Fibroblast of pulmonary artery (primary cell): ENCODE results near the gene EPHA10.
"Not testable (repeated sequence)": the region's sequence is repeated elsewhere in the genome, so short reads cannot be mapped to it uniquely, and the experiment has no call there.

ENCODE experiments used
- DNase-seq: peaks from one replicate; pipeline ENCODE4 v3.0.0-alpha.2; 2010; ENCODE audit warnings: low read depth
- H3K4me3 ChIP-seq: replicated peaks from 2 replicates; pipeline ENCODE4 v1.5.1; 2011; ENCODE audit warnings: low read depth, mild to moderate bottlenecking, control low read depth, low read length, moderate library complexity
- CTCF ChIP-seq: IDR thresholded peaks from 2 replicates; pipeline ENCODE4 v1.5.1; 2011; ENCODE audit warnings: mild to moderate bottlenecking, control low read depth, low read length, inconsistent platforms; ENCODE audit errors: missing control alignments

EPHA10 gene

DNA sequence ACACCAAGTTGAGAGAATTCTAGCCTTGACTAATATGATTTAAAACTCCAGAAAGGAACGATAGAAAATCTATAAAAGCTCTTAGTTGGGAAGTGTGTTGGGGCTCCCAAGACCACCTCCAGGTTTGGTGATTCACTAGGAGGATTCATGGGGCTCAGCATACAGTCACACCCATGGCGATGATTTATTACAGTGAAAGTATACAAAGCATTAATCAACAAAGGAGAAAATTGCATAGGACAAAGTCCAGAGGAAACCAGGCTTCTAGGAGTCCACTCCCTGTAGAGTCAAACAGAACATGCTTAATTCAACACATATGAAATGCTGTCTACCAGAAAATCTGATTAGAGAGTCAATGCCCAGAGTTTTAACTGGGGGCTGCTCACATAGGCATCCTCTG, 67.8 kb downstream of the EPHA10 start:
- no peak overlapping the region for H3K4me3 ChIP-seq
- no peak for DNase-seq
- TF ChIP-seq CTCF: no peak

DNA sequence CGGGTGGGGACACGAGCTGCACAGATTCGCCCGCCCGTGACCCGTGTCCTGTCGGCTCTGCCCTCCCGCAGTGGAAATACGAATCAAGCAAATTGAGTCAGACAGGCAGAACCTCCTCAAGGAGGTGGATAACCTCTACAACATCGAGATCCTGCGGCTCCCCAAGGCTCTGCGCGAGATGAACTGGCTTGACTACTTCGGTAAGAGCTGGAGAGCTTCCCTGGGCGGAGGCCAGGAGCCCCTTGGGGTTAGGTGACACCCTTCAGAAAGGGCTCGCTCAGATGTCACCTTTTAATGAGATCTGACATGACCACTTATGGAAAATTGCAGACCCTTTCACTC, 72.1 kb downstream of the EPHA10 start:
- no peak for TF ChIP-seq CTCF
- no peak for DNase-seq
- peak overlapping the region; percentile 97 for H3K4me3 ChIP-seq

GRCh38 chr1:37692078-37692833, 72.7 kb downstream of the EPHA10 start, which contains the start of gene CDCA8:
Gene CDCA8 (plus strand): TSS chr1:37692516. CDS start chr1:37692691, 175 bp downstream.
- peak; percentile 64 for TF ChIP-seq CTCF
- DNase-seq: peak; percentile 98
- peak within 1 kb of the TSS; percentile 97 for H3K4me3 ChIP-seq

DNA sequence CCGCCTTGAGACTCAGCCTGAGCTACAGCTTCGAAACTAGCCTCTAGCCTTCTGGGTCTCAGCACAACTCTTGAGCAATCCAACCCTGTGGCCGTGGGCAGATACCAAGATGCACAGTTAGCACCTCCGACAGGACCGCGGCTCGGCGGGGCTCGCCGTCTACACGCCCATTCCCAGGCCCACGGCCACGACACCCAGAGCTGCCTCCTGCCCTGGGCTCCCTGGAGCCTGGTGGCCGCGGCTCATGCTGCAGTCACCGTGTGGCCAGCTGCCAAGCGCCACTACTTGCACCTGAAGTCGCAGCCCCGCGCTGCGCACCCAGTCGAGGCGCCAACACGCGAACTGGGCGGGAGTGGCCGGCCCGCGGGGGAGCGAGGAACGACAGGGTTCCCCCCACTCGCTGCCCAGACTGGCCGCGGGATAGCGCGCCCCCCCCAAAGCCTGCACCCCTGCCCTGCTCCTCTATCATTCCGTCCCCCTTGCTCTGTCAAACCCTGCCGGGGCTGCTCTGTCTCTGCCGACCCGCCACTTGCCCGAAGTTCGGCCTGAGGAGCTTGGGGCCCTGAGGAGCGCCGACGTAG, 73.3 kb downstream of the EPHA10 start:
- DNase-seq: peak; percentile 46
- no peak for TF ChIP-seq CTCF
- peak overlapping the region; percentile 97 for H3K4me3 ChIP-seq

GRCh38 chr1:37688926-37689325, 76.0 kb downstream of the EPHA10 start:
- TF ChIP-seq CTCF: no peak
- DNase-seq: no peak
- H3K4me3 ChIP-seq: peak overlapping the region; percentile 97

GRCh38 chr1:37687764-37688163, 77.2 kb downstream of the EPHA10 start:
- not testable (repeated sequence) for H3K4me3 ChIP-seq, DNase-seq

- TF ChIP-seq CTCF: no peak
- no peak overlapping the region for H3K4me3 ChIP-seq
- no peak for DNase-seq
Measured at GRCh38 chr1:37685722-37686121, 79.2 kb downstream of the EPHA10 start.

GRCh38 chr1:37684182-37684581, 80.7 kb downstream of the EPHA10 start:
- DNase-seq, H3K4me3 ChIP-seq: not testable (repeated sequence)
